ENCODE results near the gene PPP2R1B.
A peak's percentile ranks its signal among the peaks of the same experiment; 100 is the strongest.
"Not testable (repeated sequence)": the region's sequence is repeated elsewhere in the genome, so short reads cannot be mapped to it uniquely, and the experiment has no call there.

The PPP2R1B gene

GRCh38 chr11:111724615-111725129 lies 41.5 kb downstream of the PPP2R1B start:
- no peak for ATAC-seq

- no peak for ATAC-seq
Measured at GRCh38 chr11:111723595-111723994, 42.6 kb downstream of the PPP2R1B start.

GRCh38 chr11:111722501-111722900 lies 43.7 kb downstream of the PPP2R1B start:
- ATAC-seq, result no peak

GRCh38 chr11:111720801-111721494 lies 45.2 kb downstream of the PPP2R1B start:
- ATAC-seq, result no peak

GRCh38 chr11:111719379-111719778 lies 46.8 kb downstream of the PPP2R1B start:
- no peak for ATAC-seq

GRCh38 chr11:111718859-111719258 lies 47.3 kb downstream of the PPP2R1B start:
- no peak for ATAC-seq

- no peak for ATAC-seq
Measured at GRCh38 chr11:111718436-111718835, 47.8 kb downstream of the PPP2R1B start.

- ATAC-seq, result not testable (repeated sequence)
Measured at GRCh38 chr11:111717660-111718059, 48.5 kb downstream of the PPP2R1B start.

- no peak for ATAC-seq
Measured at GRCh38 chr11:111715142-111715816, 50.9 kb downstream of the PPP2R1B start.

GRCh38 chr11:111714522-111714921 lies 51.7 kb downstream of the PPP2R1B start:
- no peak for ATAC-seq

GRCh38 chr11:111707691-111708067 lies 58.5 kb downstream of the PPP2R1B start:
- ATAC-seq, result no peak

GRCh38 chr11:111707039-111707690 lies 59.0 kb downstream of the PPP2R1B start:
- no peak for ATAC-seq

GRCh38 chr11:111703576-111703975 lies 62.6 kb downstream of the PPP2R1B start:
- ATAC-seq, result no peak

GRCh38 chr11:111702623-111703022 lies 63.6 kb downstream of the PPP2R1B start:
- ATAC-seq, result no peak

GRCh38 chr11:111700162-111700561 lies 66.0 kb downstream of the PPP2R1B start:
- ATAC-seq, result peak in 1 of 2 donors; percentile 18

- ATAC-seq, result no peak
Measured at GRCh38 chr11:111699579-111700156, 66.5 kb downstream of the PPP2R1B start.

- ATAC-seq, result peak; percentile 68 to 78
Measured at GRCh38 chr11:111698852-111699559, 67.2 kb downstream of the PPP2R1B start.

GRCh38 chr11:111697933-111698371 lies 68.2 kb downstream of the PPP2R1B start:
- no peak for ATAC-seq

GRCh38 chr11:111696556-111696955 lies 69.6 kb downstream of the PPP2R1B start:
- no peak for ATAC-seq

- ATAC-seq, result no peak
Measured at GRCh38 chr11:111694851-111695250, 71.3 kb downstream of the PPP2R1B start.

- no peak for ATAC-seq
Measured at GRCh38 chr11:111693224-111693937, 72.8 kb downstream of the PPP2R1B start.

GRCh38 chr11:111691741-111692140 lies 74.4 kb downstream of the PPP2R1B start:
- ATAC-seq, result no peak
